PC-3 (cell line): ENCODE results near the gene ESR1. TPM values are rescaled to one million over a fixed set of nuclear protein-coding genes. Genes with fewer than 3 reads are reported as not detected.

Experiments
- ATAC-seq: fragments of 200-7000 bp; cut with Tn5 transposase; 2 replicates; pipeline ENCODE4 v1.9.1; 2020; ENCODE audit warnings: mild to moderate bottlenecking, moderate library complexity
- BruUV-seq: library from RNA; stranded (reverse); fragments of 400-500 nt; replicated peaks from 2 replicates; lab custom pipeline; 2021; lab: Mats Ljungman, UMichigan
- CTCF ChIA-PET: fragments of 300-600 bp; sonication (Branson Sonifier 250); formaldehyde crosslinking; loops from one replicate; lab custom pipeline; 2022; ENCODE audit warnings: antibody characterized with exemption; lab: Charles Lee
- POLR2A ChIA-PET: fragments of 300-600 bp; sonication (Branson Sonifier 250); formaldehyde crosslinking; loops from one replicate; lab custom pipeline; 2022; ENCODE audit warnings: antibody characterized with exemption; ENCODE audit not compliant: unreplicated experiment; lab: Charles Lee
- DNase-seq: peaks from one replicate; pipeline ENCODE4 v3.0.0-alpha.2; 2015
- H2AFZ ChIP-seq: fragments of 300-600 bp; sonication (generic); 2 replicates; pipeline ENCODE4 v1.6.0; 2016; ENCODE audit warnings: antibody characterized with exemption, low read length
- H3F3A ChIP-seq: fragments of 300-600 bp; sonication (generic); one replicate; pipeline ENCODE4 v1.6.0; 2017; ENCODE audit warnings: antibody characterized with exemption, low read length, control low read depth, mild to moderate bottlenecking; ENCODE audit not compliant: unreplicated experiment
- H3K27ac ChIP-seq: fragments of 300-600 bp; sonication (generic); 2 replicates; pipeline ENCODE4 v1.5.1; 2016; ENCODE audit warnings: mild to moderate bottlenecking, low read length
- H3K27me3 ChIP-seq: fragments of 300-600 bp; sonication (generic); 2 replicates; pipeline ENCODE4 v1.6.1; 2016; ENCODE audit warnings: low read length, mixed read lengths
- H3K36me3 ChIP-seq: fragments of 300-600 bp; sonication (generic); 2 replicates; pipeline ENCODE4 v1.6.1; 2016; ENCODE audit warnings: low read depth, mixed run types, low read length, mixed read lengths
- H3K4me1 ChIP-seq: fragments of 300-600 bp; sonication (generic); 2 replicates; pipeline ENCODE4 v1.5.1; 2016; ENCODE audit warnings: low read length; ENCODE audit not compliant: insufficient read depth
- H3K4me2 ChIP-seq: fragments of 300-600 bp; sonication (generic); 2 replicates; pipeline ENCODE4 v1.6.0; 2016; ENCODE audit warnings: low read length
- H3K4me3 ChIP-seq: fragments of 300-600 bp; sonication (generic); 2 replicates; pipeline ENCODE4 v1.5.1; 2016; ENCODE audit warnings: mild to moderate bottlenecking, low read length, mixed read lengths
- H3K79me2 ChIP-seq: fragments of 300-600 bp; sonication (generic); 2 replicates; pipeline ENCODE4 v1.6.1; 2017; ENCODE audit warnings: low read length, mixed read lengths
- H3K9ac ChIP-seq: fragments of 300-600 bp; sonication (generic); 2 replicates; pipeline ENCODE4 v1.6.0; 2016; ENCODE audit warnings: mild to moderate bottlenecking, low read length
- H3K9me2 ChIP-seq: fragments of 300-600 bp; sonication (generic); replicated peaks from 2 replicates; pipeline ENCODE4 v1.6.1; 2016; ENCODE audit warnings: mixed run types, low read length, mixed read lengths
- H3K9me3 ChIP-seq: fragments of 300-600 bp; sonication (generic); 2 replicates; pipeline ENCODE4 v1.6.1; 2016; ENCODE audit warnings: low read length, mixed read lengths
- H4K20me1 ChIP-seq: fragments of 300-600 bp; sonication (generic); 2 replicates; pipeline ENCODE4 v1.6.1; 2016; ENCODE audit warnings: low read length, mixed read lengths
- EZH2 ChIP-seq: fragments of 300-600 bp; sonication (generic); IDR thresholded peaks from one replicate; pipeline ENCODE4 v1.6.1; 2017; ENCODE audit warnings: antibody characterized with exemption, mild to moderate bottlenecking, low read length; ENCODE audit not compliant: unreplicated experiment
- EZH2phosphoT487 ChIP-seq: fragments of 300-600 bp; sonication (generic); IDR thresholded peaks from 2 replicates; pipeline ENCODE4 v1.6.1; 2018; ENCODE audit warnings: mild to moderate bottlenecking, antibody characterized with exemption, low read length, borderline replicate concordance
- intact Hi-C: fragments of 100-400 bp; cut with micrococcal nuclease; formaldehyde crosslinking; loops from 2 replicates; pipeline ENCODE4 v1.9.0; 2023
- total RNA-seq: library from RNA; depleted of rRNA; stranded (reverse); fragments of >200 nt; gene quantifications from 2 replicates; pipeline ENCODE4 v1.2.3, GENCODE V29; 2014
- TF ChIP-seq, protein P1 (sequence below): fragments of 300-600 bp; sonication (generic); conservative IDR thresholded peaks from 2 replicates; pipeline ENCODE4 v1.5.1; 2017; ENCODE audit warnings: antibody characterized with exemption, low read depth, mild to moderate bottlenecking, low read length

ESR1 gene
- total RNA-seq, 1 experiment from 2014 or later = 5.9 TPM

DNA sequence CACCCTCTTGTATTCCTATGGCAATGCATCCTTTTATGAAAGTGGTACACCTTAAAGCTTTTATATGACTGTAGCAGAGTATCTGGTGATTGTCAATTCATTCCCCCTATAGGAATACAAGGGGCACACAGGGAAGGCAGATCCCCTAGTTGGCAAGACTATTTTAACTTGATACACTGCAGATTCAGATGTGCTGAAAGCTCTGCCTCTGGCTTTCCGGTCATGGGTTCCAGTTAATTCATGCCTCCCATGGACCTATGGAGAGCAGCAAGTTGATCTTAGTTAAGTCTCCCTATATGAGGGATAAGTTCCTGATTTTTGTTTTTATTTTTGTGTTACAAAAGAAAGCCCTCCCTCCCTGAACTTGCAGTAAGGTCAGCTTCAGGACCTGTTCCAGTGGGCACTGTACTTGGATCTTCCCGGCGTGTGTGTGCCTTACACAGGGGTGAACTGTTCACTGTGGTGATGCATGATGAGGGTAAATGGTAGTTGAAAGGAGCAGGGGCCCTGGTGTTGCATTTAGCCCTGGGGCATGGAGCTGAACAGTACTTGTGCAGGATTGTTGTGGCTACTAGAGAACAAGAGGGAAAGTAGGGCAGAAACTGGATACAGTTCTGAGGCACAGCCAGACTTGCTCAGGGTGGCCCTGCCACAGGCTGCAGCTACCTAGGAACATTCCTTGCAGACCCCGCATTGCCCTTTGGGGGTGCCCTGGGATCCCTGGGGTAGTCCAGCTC is 292.1 kb downstream of the ESR1 start:
- Histone ChIP-seq H3K36me3 (no peaks in the 10 kb centered on the region), H4K20me1 (no peaks in the 10 kb centered on the region), H3K4me2 (peak overlapping the region; percentile 36), H3K9ac (no peak overlapping the region), H3K4me3 (no peak overlapping the region), H2AFZ (no peak overlapping the region), H3K9me3 (no peaks in the 10 kb centered on the region), H3K79me2 (no peaks in the 10 kb centered on the region), H3K4me1 (peaks cover 46% of the 10 kb centered on the region), H3K9me2 (no peaks in the 10 kb centered on the region), H3K27me3 (no peaks in the 10 kb centered on the region), H3F3A (no peaks in the 10 kb centered on the region), H3K27ac (peak overlapping the region; percentile 29)
- TF ChIP-seq EZH2phosphoT487 (no peak), EZH2 (no peak)
- TF ChIP-seq, protein P1, sequence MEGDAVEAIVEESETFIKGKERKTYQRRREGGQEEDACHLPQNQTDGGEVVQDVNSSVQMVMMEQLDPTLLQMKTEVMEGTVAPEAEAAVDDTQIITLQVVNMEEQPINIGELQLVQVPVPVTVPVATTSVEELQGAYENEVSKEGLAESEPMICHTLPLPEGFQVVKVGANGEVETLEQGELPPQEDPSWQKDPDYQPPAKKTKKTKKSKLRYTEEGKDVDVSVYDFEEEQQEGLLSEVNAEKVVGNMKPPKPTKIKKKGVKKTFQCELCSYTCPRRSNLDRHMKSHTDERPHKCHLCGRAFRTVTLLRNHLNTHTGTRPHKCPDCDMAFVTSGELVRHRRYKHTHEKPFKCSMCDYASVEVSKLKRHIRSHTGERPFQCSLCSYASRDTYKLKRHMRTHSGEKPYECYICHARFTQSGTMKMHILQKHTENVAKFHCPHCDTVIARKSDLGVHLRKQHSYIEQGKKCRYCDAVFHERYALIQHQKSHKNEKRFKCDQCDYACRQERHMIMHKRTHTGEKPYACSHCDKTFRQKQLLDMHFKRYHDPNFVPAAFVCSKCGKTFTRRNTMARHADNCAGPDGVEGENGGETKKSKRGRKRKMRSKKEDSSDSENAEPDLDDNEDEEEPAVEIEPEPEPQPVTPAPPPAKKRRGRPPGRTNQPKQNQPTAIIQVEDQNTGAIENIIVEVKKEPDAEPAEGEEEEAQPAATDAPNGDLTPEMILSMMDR = no peak
- ChIA-PET CTCF (no interaction called here), POLR2A (no interaction called here)
- intact Hi-C loops = loop anchor here (5.0 kb wide), 1 partner anchor 103 kb away; no protein-coding TSS in a partner anchor
- no peak for ATAC-seq
- no TSS peak for BruUV-seq
- DNase-seq = peak; percentile 8

DNA sequence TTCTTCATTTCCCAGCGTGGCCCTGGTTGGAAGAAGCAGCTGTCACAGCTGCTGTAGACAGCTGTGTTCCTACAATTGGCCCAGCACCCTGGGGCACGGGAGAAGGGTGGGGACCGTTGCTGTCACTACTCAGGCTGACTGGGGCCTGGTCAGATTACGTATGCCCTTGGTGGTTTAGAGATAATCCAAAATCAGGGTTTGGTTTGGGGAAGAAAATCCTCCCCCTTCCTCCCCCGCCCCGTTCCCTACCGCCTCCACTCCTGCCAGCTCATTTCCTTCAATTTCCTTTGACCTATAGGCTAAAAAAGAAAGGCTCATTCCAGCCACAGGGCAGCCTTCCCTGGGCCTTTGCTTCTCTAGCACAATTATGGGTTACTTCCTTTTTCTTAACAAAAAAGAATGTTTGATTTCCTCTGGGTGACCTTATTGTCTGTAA is 292.7 kb downstream of the ESR1 start:
- TF ChIP-seq, protein P1 = no peak
- no peak for TF ChIP-seq EZH2
- TF ChIP-seq EZH2phosphoT487 = no peak
- ATAC-seq (peak; percentile 35), DNase-seq (peak; percentile 69)
- Histone ChIP-seq H3K4me2 (peak overlapping the region; percentile 36), H2AFZ (no peak overlapping the region), H3K27ac (peak overlapping the region; percentile 63), H3K27me3 (no peaks in the 10 kb centered on the region), H3K4me3 (no peak overlapping the region), H3K4me1 (peaks cover 42% of the 10 kb centered on the region), H3K9me3 (no peaks in the 10 kb centered on the region), H3F3A (no peaks in the 10 kb centered on the region), H3K79me2 (no peaks in the 10 kb centered on the region), H3K9me2 (no peaks in the 10 kb centered on the region), H4K20me1 (no peaks in the 10 kb centered on the region), H3K9ac (no peak overlapping the region), H3K36me3 (no peaks in the 10 kb centered on the region)
- ChIA-PET POLR2A (no interaction called here), CTCF (no interaction called here)
- intact Hi-C loops = no loop called here
- no TSS peak for BruUV-seq

DNA sequence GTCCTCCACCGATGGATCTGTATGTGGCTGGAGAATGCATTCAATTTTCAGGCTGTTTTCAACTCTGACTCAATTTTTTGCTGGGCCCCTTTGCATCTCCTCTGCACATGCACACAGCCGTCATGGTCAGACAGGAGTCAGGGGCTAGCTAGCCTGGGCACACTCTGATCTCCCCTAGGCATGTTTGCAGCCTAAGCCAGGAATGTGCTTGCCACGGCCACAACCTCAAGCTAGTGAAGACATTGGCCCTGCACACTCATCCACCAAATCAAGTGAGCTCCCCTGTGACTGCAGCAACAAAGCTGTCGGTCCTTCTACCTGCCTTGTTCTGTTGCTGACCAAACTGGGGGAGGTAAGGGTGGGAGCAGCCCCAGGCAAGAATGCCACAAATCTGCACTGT is 300.5 kb downstream of the ESR1 start:
- intact Hi-C loops = loop anchor here (5.0 kb wide), 1 partner anchor 606 kb away; no protein-coding TSS in a partner anchor
- no peak overlapping the region for H2AFZ ChIP-seq
- H3K79me2 ChIP-seq = no peaks in the 10 kb centered on the region
- no peaks in the 10 kb centered on the region for H3K4me1 ChIP-seq
- no peaks in the 10 kb centered on the region for H3K9me2 ChIP-seq
- no peaks in the 10 kb centered on the region for H3K27me3 ChIP-seq
- H3K36me3 ChIP-seq = no peaks in the 10 kb centered on the region
- no TSS peak for BruUV-seq
- H3F3A ChIP-seq = no peaks in the 10 kb centered on the region
- ChIA-PET CTCF (no interaction called here), POLR2A (no interaction called here)
- TF ChIP-seq EZH2 (no peak), EZH2phosphoT487 (no peak)
- TF ChIP-seq, protein P1 = no peak
- H3K9ac ChIP-seq = no peak overlapping the region
- no peak for DNase-seq
- H3K4me2 ChIP-seq = no peak overlapping the region
- H4K20me1 ChIP-seq = no peaks in the 10 kb centered on the region
- no peak for ATAC-seq
- H3K27ac ChIP-seq = no peak overlapping the region
- no peaks in the 10 kb centered on the region for H3K9me3 ChIP-seq
- H3K4me3 ChIP-seq = no peak overlapping the region
